Measurements from ENCODE around the gene FHIT.

GRCh38 chr3:61172684-61173083, 78.6 kb downstream of the FHIT start:
- TF ChIP-seq CTCF (IDR thresholded peaks at IDR 0.05) (no peak), EP300 (IDR thresholded peaks at IDR 0.05) (no peak), POLR2AphosphoS5 (IDR thresholded peaks at IDR 0.05) (no peak), POLR2A (IDR thresholded peaks at IDR 0.05) (no peak)
